Psoas muscle (tissue), 8 donors: ENCODE results near the gene PAX2. TPM values are rescaled to one million over a fixed set of nuclear protein-coding genes. Genes with fewer than 3 reads are reported as not detected.

Experiments
- ATAC-seq, 4 donors: fragments of 200-7000 bp; cut with Tn5 transposase; one replicate each; pipeline ENCODE4 v1.9.1; 2020; ENCODE audit warnings: moderate library complexity in 3 of 4, mild to moderate bottlenecking in 2 of 4
- DNase-seq, 2 donors: peaks; one replicate each; pipeline ENCODE4 v3.0.0-alpha.2; 2020
- H3K27ac ChIP-seq: fragments of 200-600 bp; one replicate; pipeline ENCODE4 v1.8.0; 2022
- H3K27me3 ChIP-seq, 3 donors: fragments of 200-600 bp in 1 of 3; one replicate each; pipeline versions ENCODE4 v1.6.1 to v1.8.0; 2013 to 2022; ENCODE audit warnings: low read length in 2 of 3, mild to moderate bottlenecking in 2 of 3, moderate library complexity in 1 of 3; ENCODE audit not compliant: insufficient read depth in 3 of 3
- H3K36me3 ChIP-seq, 2 donors: fragments of 200-600 bp in 1 of 2; one replicate each; pipeline versions ENCODE4 v1.6.1 to v1.8.0; 2013 to 2022; ENCODE audit warnings: low read depth in 1 of 2, mild to moderate bottlenecking in 1 of 2, moderate library complexity in 1 of 2; ENCODE audit not compliant: insufficient read depth in 1 of 2
- H3K4me1 ChIP-seq: fragments of 200-600 bp; one replicate; pipeline ENCODE4 v1.8.0; 2022
- H3K4me3 ChIP-seq: fragments of 200-600 bp; one replicate; pipeline ENCODE4 v1.8.0; 2022; ENCODE audit warnings: mild to moderate bottlenecking
- H3K9me3 ChIP-seq: fragments of 200-600 bp; one replicate; pipeline ENCODE4 v1.8.0; 2022
- CTCF ChIP-seq: fragments of 200-600 bp; IDR thresholded peaks from one replicate; pipeline ENCODE4 v1.8.0; 2022; ENCODE audit warnings: antibody characterized with exemption
- WGBS, 3 donors: extraction: QIAGEN DNeasy Blood & Tissue Kit; methylation state at CpG; one replicate each; pipeline versions ENCODE4 v1.1.6 to v1.1.7; 2013; 5-methylcytosine and 5-hydroxymethylcytosine counted together
- intact Hi-C, 2 donors: fragments of 100-400 bp; cut with DNase I; formaldehyde crosslinking; loops; one replicate each; pipeline versions ENCODE4 v1.11.0 to v1.14.2; 2022
- polyA plus RNA-seq, 3 donors: library from polyadenylated mRNA; stranded (reverse); fragments of 200-250 nt; gene quantifications; one replicate each; pipeline ENCODE4 v1.2.3, GENCODE V29; 2013
- total RNA-seq, 4 donors: library from RNA; stranded (reverse); fragmentation: NEBNext Ultra II Directional in 2 of 4; extraction: Animal tissue kit (Norgen Biotek cat#: 25700) in 2 of 4; gene quantifications; one replicate each; pipeline versions ENCODE4 v1.2.1 to v1.2.4, GENCODE V29; 2021 to 2023
- donor health status: healthy with polysubstance abuse.
- donor health status: DM: no; HTN: no; CAD: no; lungs with moderate emphysema.
- donor health status: Bipolar disorder and iron deficiency.
- donor health status: healthy.
- donor health status: DM: yes; HTN: yes; CAD: no.
- donor health status: DM: no; HTN: no; CAD: no.
- donor health status: DM: no; HTN: no; CAD: no.
- donor health status: DM: yes; HTN: yes; CAD: no.

The PAX2 gene
- total and polyA plus RNA-seq, 7 donors: not detected

DNA sequence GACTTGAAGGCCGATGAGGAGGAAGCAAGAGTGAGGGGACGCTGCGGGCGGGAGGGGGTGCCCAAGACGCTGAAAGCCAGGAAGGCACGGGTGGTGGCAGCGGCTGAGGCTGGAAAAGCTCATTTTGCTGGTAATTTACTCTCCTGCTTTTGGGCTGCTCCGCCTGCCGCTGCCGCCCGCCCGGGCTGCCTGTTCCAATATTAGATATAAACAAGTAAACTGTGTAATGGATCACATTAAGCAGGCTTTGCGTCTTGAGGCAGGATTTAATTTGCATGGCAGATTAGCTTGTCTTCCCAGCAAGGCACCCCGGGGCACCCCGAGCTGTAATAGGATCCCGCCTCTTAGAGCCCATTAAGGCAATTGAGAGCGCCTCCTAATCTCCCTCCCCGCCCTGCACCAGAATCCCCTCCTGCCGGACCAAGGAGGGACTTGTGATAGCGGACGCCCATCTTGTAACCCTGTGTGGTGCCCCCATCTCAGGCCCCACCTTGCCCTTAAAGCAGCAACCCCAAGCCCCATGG is 121.3 kb downstream of the PAX2 start:
- WGBS, 3 donors: 26 to 36% (median 29%) methylated on average over 20 to 21 of the region's 21 CpGs
- Histone ChIP-seq H3K4me3 (no peak overlapping the region), H3K27me3 (peaks cover 0 to 36% (median 0%) of the 10 kb centered on the region in 3 donors), H3K4me1 (no peaks in the 10 kb centered on the region), H3K36me3 (no peaks in the 10 kb centered on the region), H3K27ac (no peak overlapping the region), H3K9me3 (no peaks in the 10 kb centered on the region)
- no peak for ATAC-seq
- no peak for DNase-seq
- no peak for TF ChIP-seq CTCF
- intact Hi-C loops: no loop called here

GRCh38 chr10:100867261-100867963 is 122.0 kb downstream of the PAX2 start:
- H3K36me3 ChIP-seq: no peaks in the 10 kb centered on the region
- WGBS, 3 donors: 84 to 85% (median 84%) methylated on average over 8 of the region's 8 CpGs
- H3K9me3 ChIP-seq: no peaks in the 10 kb centered on the region
- intact Hi-C loops: no loop called here
- TF ChIP-seq CTCF: no peak
- no peak overlapping the region for H3K4me3 ChIP-seq
- no peak overlapping the region for H3K27ac ChIP-seq
- no peaks in the 10 kb centered on the region for H3K4me1 ChIP-seq
- ATAC-seq (no peak), DNase-seq (no peak)
- H3K27me3 ChIP-seq: peaks cover 0 to 31% (median 0%) of the 10 kb centered on the region in 3 donors

DNA sequence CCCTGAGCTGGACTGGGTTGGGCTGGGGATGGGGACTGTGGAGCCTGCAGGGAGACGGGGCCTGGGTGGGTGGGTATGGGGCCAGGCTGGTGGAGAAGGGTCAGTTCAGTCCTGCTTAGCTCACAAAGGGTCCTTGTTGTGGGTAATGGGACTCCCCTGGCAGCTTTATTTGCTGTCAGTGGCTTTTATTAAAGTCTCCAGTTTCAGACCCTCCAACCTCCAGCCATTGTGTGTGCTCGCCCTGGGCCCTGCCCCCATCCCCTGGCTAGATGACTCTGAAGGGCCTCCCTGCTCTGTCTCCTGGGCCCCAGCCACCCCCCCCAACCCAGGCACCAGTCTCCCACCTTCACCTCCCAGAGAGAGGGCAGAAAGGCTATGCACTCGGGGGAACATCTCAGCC is 123.0 kb downstream of the PAX2 start:
- Histone ChIP-seq H3K27ac (no peak overlapping the region), H3K4me1 (no peaks in the 10 kb centered on the region), H3K27me3 (peaks cover 0 to 30% (median 0%) of the 10 kb centered on the region in 3 donors), H3K4me3 (no peak overlapping the region), H3K36me3 (no peaks in the 10 kb centered on the region), H3K9me3 (no peaks in the 10 kb centered on the region)
- DNase-seq (no peak), ATAC-seq (no peak)
- WGBS, 3 donors: 72 to 93% (median 82%) methylated on average over 3 of the region's 3 CpGs
- intact Hi-C loops: no loop called here
- no peak for TF ChIP-seq CTCF

DNA sequence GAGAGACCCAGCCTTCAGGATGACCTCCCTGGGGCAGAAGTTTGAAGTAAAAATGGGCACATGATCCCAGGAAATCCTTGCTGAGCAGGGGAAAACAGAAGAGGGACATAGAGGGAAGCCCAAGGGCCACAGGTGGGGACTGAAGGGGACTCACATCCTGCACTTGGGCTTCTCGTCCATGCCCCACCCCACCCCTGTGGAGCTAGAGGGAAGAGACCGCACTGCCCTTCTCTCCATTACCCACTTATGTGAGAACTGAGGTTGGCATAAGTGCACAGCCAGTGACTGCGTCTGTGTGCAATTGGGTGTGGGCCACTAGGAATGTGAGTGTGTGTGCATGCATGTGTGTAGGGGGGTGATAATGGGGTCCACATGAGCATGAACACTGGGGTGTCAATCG is 124.0 kb downstream of the PAX2 start:
- DNase-seq (no peak), ATAC-seq (no peak)
- Histone ChIP-seq H3K27me3 (peaks cover 0 to 36% (median 0%) of the 10 kb centered on the region in 3 donors), H3K27ac (no peak overlapping the region), H3K4me1 (no peaks in the 10 kb centered on the region), H3K36me3 (no peaks in the 10 kb centered on the region), H3K4me3 (no peak overlapping the region), H3K9me3 (no peaks in the 10 kb centered on the region)
- TF ChIP-seq CTCF: no peak
- intact Hi-C loops: no loop called here
- WGBS, 3 donors: 78 to 85% (median 83%) methylated on average over 4 of the region's 4 CpGs
